Measurements from ENCODE around the gene KIF23.

GRCh38 chr15:69474291-69474690 lies 60.1 kb downstream of the KIF23 start:
- no peak for TF ChIP-seq CTCF (IDR thresholded peaks at IDR 0.05)
- TF ChIP-seq EZH2phosphoT487 (IDR thresholded peaks at IDR 0.05): no peak
- TF ChIP-seq EZH2 (IDR thresholded peaks at IDR 0.05): no peak
